CD14-positive monocyte (primary cell): Measurements from ENCODE around the gene LIMK1. TPM values are rescaled to one million over a fixed set of nuclear protein-coding genes. Genes with fewer than 3 reads are reported as not detected.

ENCODE experiments used
- DNase-seq, 3 donors: peaks; one replicate each; pipeline ENCODE4 v3.0.0-alpha.2; 2011 to 2022
- H2AFZ ChIP-seq: 2 replicates; pipeline ENCODE4 v1.6.0; 2012; ENCODE audit warnings: mild to moderate bottlenecking, low read depth, low read length, inconsistent platforms; ENCODE audit not compliant: insufficient read depth, poor library complexity, severe bottlenecking
- H3K27ac ChIP-seq, 2 donors: 1 replicate in 1 of 2; 2 replicates in 1 of 2; pipeline ENCODE4 v1.5.1; 2012 to 2013; ENCODE audit warnings: low read length in 2 of 2, control low read depth in 1 of 2, inconsistent platforms in 1 of 2, low read depth in 1 of 2, mild to moderate bottlenecking in 1 of 2
- H3K27me3 ChIP-seq, 2 donors: one replicate each; pipeline versions ENCODE4 v1.6.0 to v1.6.1; 2011 to 2013; ENCODE audit warnings: low read length in 2 of 2; ENCODE audit not compliant: control insufficient read depth in 2 of 2, insufficient read depth in 2 of 2
- H3K36me3 ChIP-seq, 2 donors: replicated peaks in 1 of 2; 1 replicate in 1 of 2; 2 replicates in 1 of 2; pipeline versions ENCODE4 v1.5.1 to v1.6.1; 2012 to 2013; ENCODE audit warnings: low read length in 2 of 2, control low read depth in 1 of 2, inconsistent platforms in 1 of 2, mild to moderate bottlenecking in 1 of 2; ENCODE audit not compliant: insufficient read depth in 2 of 2, control insufficient read depth in 1 of 2
- H3K4me1 ChIP-seq, 2 donors: 1 replicate in 1 of 2; 2 replicates in 1 of 2; pipeline versions ENCODE4 v1.5.1 to v1.6.1; 2012 to 2013; ENCODE audit warnings: low read length in 2 of 2, control low read depth in 1 of 2, inconsistent platforms in 1 of 2, mild to moderate bottlenecking in 1 of 2, moderate library complexity in 1 of 2; ENCODE audit not compliant: insufficient read depth in 2 of 2, control insufficient read depth in 1 of 2
- H3K4me2 ChIP-seq: replicated peaks from 2 replicates; pipeline ENCODE3; 2012; ENCODE audit warnings: low read length, moderate library complexity, mild to moderate bottlenecking; ENCODE audit not compliant: poor library complexity, severe bottlenecking; ENCODE audit errors: extremely low read depth
- H3K4me3 ChIP-seq, 3 experiments: fragments of 200-600 bp in 1 of 3; sonication (generic) in 1 of 3; replicated peaks in 1 of 3; 1 replicate in 2 of 3; 2 replicates in 1 of 3; pipeline ENCODE4 v1.5.1; 2011 to 2013; ENCODE audit warnings: low read length in 3 of 3, mild to moderate bottlenecking in 3 of 3, control low read depth in 2 of 3, low read depth in 2 of 3, inconsistent platforms in 1 of 3, moderate library complexity in 1 of 3
- H3K79me2 ChIP-seq: 2 replicates; pipeline ENCODE4 v1.6.0; 2012; ENCODE audit warnings: mild to moderate bottlenecking, control low read depth, inconsistent platforms, low read length, moderate library complexity; ENCODE audit not compliant: insufficient read depth
- H3K9ac ChIP-seq: 2 replicates; pipeline ENCODE4 v1.6.0; 2017; ENCODE audit warnings: low read length, mild to moderate bottlenecking; ENCODE audit not compliant: insufficient read depth, poor library complexity, severe bottlenecking
- H3K9me3 ChIP-seq, 2 donors: replicated peaks in 1 of 2; 1 replicate in 1 of 2; 2 replicates in 1 of 2; pipeline versions ENCODE4 v1.5.1 to v1.6.1; 2012 to 2013; ENCODE audit warnings: low read length in 2 of 2, control low read depth in 1 of 2; ENCODE audit not compliant: control insufficient read depth in 1 of 2, insufficient read depth in 1 of 2
- H4K20me1 ChIP-seq: 2 replicates; pipeline ENCODE4 v1.6.0; 2012; ENCODE audit warnings: mild to moderate bottlenecking, low read length, control low read depth, moderate library complexity; ENCODE audit not compliant: insufficient read depth
- H3K27ac Mint-ChIP-seq, 7 donors: one replicate each; pipeline ENCODE4 v1.8.0; 2020; ENCODE audit warnings: mild to moderate bottlenecking in 7 of 7, mixed read lengths in 7 of 7, moderate library complexity in 6 of 7, inconsistent platforms in 2 of 7
- H3K27me3 Mint-ChIP-seq, 3 donors: one replicate each; pipeline ENCODE4 v1.8.0; 2021 to 2022; ENCODE audit warnings: low read depth in 3 of 3, mild to moderate bottlenecking in 3 of 3, mixed read lengths in 3 of 3, moderate library complexity in 3 of 3, inconsistent platforms in 1 of 3
- H3K36me3 Mint-ChIP-seq, 2 donors: one replicate each; pipeline ENCODE4 v1.8.0; 2020; ENCODE audit warnings: mixed read lengths in 2 of 2, inconsistent platforms in 1 of 2, mild to moderate bottlenecking in 1 of 2
- H3K4me1 Mint-ChIP-seq: one replicate; pipeline ENCODE4 v1.8.0; 2020; ENCODE audit warnings: mild to moderate bottlenecking, mixed read lengths
- H3K4me3 Mint-ChIP-seq, 2 donors: one replicate each; pipeline ENCODE4 v1.8.0; 2020; ENCODE audit warnings: mild to moderate bottlenecking in 2 of 2, mixed read lengths in 2 of 2, moderate library complexity in 1 of 2
- H3K9me3 Mint-ChIP-seq, 7 donors: one replicate each; pipeline ENCODE4 v1.8.0; 2020 to 2022; ENCODE audit warnings: mixed read lengths in 7 of 7, mild to moderate bottlenecking in 6 of 7, moderate library complexity in 6 of 7, inconsistent platforms in 2 of 7
- CTCF ChIP-seq: fragments of 200-600 bp; IDR thresholded peaks from one replicate; pipeline ENCODE4 v1.8.0; 2022; ENCODE audit warnings: antibody characterized with exemption, mild to moderate bottlenecking
- WGBS: methylation state at CpG from one replicate; pipeline ENCODE4 v1.1.5; 2013; ENCODE audit warnings: missing lambda C conversion rate; ENCODE audit not compliant: insufficient coverage; 5-methylcytosine and 5-hydroxymethylcytosine counted together
- intact Hi-C, 2 donors: fragments of 100-400 bp; cut with micrococcal nuclease; formaldehyde crosslinking; loops; one replicate each; pipeline versions ENCODE4 v1.15.0 to v1.15.1; 2023
- polyA plus RNA-seq, 3 donors: library from polyadenylated mRNA; depleted of rRNA in 1 of 3; unstranded in 2 of 3; stranded (reverse) in 1 of 3; fragments of 300-500 nt in 2 of 3; fragments of >200 nt in 1 of 3; fragmentation: Illumina TruSeq in 2 of 3; gene quantifications; 1 replicate in 2 of 3; 2 replicates in 1 of 3; pipeline ENCODE4 v1.2.3, GENCODE V29; 2012 to 2021

The LIMK1 gene
- polyA plus RNA-seq, 3 donors = 12.6 to 30.2 (median 13.9) TPM

- DNase-seq = no peak
- intact Hi-C loops = loop anchor here (2.0 to 10.0 kb wide), 4 partner anchors 114 to 334 kb away; partner anchors contain the start of gene CLIP2 (in 1 of the 2)
- no peak overlapping the region for H3K4me3 ChIP-seq
- H3K79me2 ChIP-seq = no peaks in the 10 kb centered on the region
- peaks cover 2 to 5% (median 4%) of the 10 kb centered on the region in 3 donors for H3K27me3 Mint-ChIP-seq
- H3K4me1 ChIP-seq = no peaks in the 10 kb centered on the region
- H3K9ac ChIP-seq = no peak overlapping the region
- no peak overlapping the region for H3K27ac ChIP-seq
- no peaks in the 10 kb centered on the region for H3K9me3 ChIP-seq
- H3K27me3 ChIP-seq = no peaks in the 10 kb centered on the region
- H2AFZ ChIP-seq = no peak overlapping the region
- no peak for TF ChIP-seq CTCF
- H3K9me3 Mint-ChIP-seq = peaks cover 0 to 5% (median 0%) of the 10 kb centered on the region in 7 donors
- no peak overlapping the region for H3K4me3 Mint-ChIP-seq
- no peaks in the 10 kb centered on the region for H3K36me3 ChIP-seq
- H3K4me1 Mint-ChIP-seq = no peaks in the 10 kb centered on the region
- H4K20me1 ChIP-seq = no peaks in the 10 kb centered on the region
- WGBS = 97% methylated on average over 14 of the region's 20 CpGs
- H3K4me2 ChIP-seq = no peak overlapping the region
- H3K36me3 Mint-ChIP-seq = no peaks in the 10 kb centered on the region
- H3K27ac Mint-ChIP-seq = peak overlapping the region in 1 of 7 donors; percentile 62
Measured at GRCh38 chr7:74068378-74069085, 15.1 kb upstream of the LIMK1 start.

- intact Hi-C loops = loop anchor here (2.0 to 10.0 kb wide), 4 partner anchors 113 to 333 kb away; partner anchors contain the start of gene CLIP2 (in 1 of the 2)
- Histone ChIP-seq H3K4me2 (no peak overlapping the region), H3K27me3 (no peaks in the 10 kb centered on the region), H3K9ac (no peak overlapping the region), H4K20me1 (no peaks in the 10 kb centered on the region), H3K9me3 (no peaks in the 10 kb centered on the region), H3K36me3 (no peaks in the 10 kb centered on the region), H3K4me3 (no peak overlapping the region), H3K79me2 (no peaks in the 10 kb centered on the region), H2AFZ (no peak overlapping the region), H3K4me1 (no peaks in the 10 kb centered on the region), H3K27ac (no peak overlapping the region)
- Mint-ChIP-seq H3K4me3 (no peak overlapping the region), H3K27me3 (peaks cover 0 to 5% (median under 1%) of the 10 kb centered on the region in 3 donors), H3K27ac (no peak overlapping the region), H3K36me3 (no peaks in the 10 kb centered on the region), H3K9me3 (peaks cover 0 to 5% (median 0%) of the 10 kb centered on the region in 7 donors), H3K4me1 (no peaks in the 10 kb centered on the region)
- WGBS = 97% methylated on average over 15 of the region's 16 CpGs
- no peak for DNase-seq
- TF ChIP-seq CTCF = no peak
Measured at GRCh38 chr7:74069086-74069541, 14.5 kb upstream of the LIMK1 start.
